GM19395 (cell line): ENCODE results near the gene RENBP.

Experiments
- ATAC-seq: cut with Tn5 transposase; IDR thresholded peaks from one replicate; pipeline ENCODE4 v1.9.1; 2021; ENCODE audit warnings: mild to moderate bottlenecking, moderate library complexity; ENCODE audit not compliant: unreplicated experiment

Gene RENBP

GRCh38 chrX:153971124-153971449 lies 26.6 kb upstream of the RENBP start:
- peak; percentile 47 for ATAC-seq

DNA sequence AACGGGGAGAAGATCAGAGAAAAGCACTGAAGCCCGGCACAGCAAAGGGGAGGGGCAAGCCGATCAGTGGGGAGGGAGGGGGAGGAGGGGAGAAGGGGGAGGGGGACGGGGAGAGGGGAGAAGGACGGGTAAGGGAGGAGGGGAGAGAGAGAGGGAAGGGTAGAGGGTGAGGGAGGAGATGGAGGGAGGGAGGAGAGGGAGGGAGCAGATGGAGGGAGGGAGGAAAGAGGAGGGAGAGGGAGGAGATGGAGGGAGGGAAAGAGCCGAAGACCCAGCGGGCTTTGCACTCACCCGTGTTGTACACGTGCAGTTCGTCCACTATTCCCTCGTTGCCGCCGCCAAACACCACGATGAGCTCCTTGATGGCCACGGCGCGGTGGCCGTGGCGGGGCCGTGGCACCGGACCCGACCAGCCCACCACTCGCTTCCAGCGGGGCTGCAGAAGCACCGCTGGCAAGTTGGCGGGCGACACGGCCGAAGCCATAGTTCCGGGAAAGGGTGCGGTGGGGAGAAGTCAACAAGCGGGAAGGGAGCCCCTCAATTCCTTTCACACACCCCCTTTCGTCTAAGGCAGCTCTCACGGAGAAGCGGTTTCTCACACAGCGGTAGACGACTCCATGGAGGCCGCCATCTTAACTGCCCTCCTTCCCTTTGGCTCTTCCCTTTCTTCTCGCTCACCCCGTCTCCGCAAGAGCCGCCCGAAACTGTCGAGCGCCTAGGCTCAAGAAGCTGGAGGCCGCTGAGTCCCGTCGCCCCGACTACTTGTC lies 26.1 kb upstream of the RENBP start:
- ATAC-seq: peak; percentile 13

DNA sequence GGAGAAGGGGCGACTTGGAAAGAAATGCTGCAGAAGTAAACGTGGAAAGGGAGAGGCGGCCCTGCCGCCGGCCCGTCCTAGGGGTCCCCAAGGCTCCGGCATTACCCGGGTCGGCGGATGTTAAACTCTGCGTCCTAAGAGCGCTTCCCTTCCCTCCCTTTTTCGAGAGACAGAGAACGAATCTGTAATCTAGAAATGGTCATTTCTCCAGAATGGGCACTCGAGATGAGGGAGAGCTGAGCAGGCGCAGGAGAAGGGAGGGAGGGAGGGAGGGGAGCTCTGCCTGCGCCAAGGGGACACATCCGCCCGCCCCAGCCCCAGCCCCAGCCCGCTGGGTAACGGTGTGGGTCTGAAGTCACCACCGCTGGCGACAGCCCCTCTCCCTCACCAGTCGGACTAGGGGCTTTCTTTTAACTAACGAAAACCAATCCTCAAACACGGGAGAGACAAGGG lies 25.5 kb upstream of the RENBP start:
- ATAC-seq: no peak

- no peak for ATAC-seq
Measured at GRCh38 chrX:153969125-153969903, 24.9 kb upstream of the RENBP start.

- no peak for ATAC-seq
Measured at GRCh38 chrX:153968754-153969124, 24.3 kb upstream of the RENBP start.

- no peak for ATAC-seq
Measured at GRCh38 chrX:153968255-153968654, 23.8 kb upstream of the RENBP start.

DNA sequence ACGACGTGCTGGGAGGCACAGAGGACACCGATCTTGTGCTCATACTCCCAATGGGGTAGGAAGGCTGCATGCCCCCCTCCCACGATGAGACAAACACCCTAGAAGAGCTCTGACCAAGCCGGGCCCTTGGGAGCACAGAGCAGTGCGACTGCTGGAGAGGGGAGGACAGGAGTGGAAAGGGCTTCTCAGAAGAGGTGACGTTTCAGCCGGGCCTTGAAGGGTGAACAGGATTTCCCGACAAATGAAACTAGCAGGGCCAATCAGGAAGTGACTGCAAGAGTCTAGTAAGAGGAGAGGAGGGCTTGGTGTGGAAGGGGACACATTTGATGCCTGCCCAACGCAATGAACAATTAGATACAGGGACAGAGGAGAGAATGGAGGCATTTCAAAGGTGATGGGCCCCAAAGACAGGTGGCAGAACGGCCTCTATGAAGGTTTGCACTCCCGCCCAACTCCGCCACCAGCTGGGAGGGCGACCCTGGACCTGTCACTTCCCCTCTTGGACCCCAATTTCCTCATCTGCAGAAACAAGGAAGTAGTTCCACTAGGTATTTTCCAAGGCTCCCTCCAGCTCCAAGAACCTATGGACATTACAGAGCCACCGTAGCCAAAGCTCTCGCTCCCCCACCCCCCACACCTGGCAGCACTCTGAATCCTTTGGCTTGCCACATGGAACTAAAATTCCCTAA lies 23.2 kb upstream of the RENBP start:
- ATAC-seq: no peak

- no peak for ATAC-seq
Measured at GRCh38 chrX:153966841-153967535, 22.5 kb upstream of the RENBP start.

GRCh38 chrX:153966283-153966688 lies 21.8 kb upstream of the RENBP start:
- no peak for ATAC-seq

- ATAC-seq: no peak
Measured at GRCh38 chrX:153965406-153965805, 21.0 kb upstream of the RENBP start.

DNA sequence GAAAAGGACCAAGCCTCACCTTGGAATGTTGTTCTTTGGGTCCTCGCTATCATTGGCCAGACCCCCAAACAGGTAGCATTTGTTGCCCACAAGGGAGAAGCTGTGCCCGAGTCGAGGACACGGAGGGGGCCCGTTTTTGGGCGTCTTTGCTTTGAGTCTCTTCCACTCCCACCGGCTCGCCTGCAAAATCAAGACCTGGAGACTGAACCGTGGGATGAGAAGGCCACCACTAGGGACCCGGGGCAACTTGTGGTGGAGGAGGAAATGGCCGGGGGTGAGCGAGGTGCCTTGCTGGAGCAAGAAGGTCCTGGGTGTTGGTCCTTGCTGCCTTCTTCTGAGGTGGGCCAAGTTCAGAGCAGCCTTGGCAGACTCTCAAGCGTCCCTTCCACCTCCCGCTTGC lies 19.7 kb upstream of the RENBP start:
- ATAC-seq: no peak

GRCh38 chrX:153963546-153963945 lies 19.1 kb upstream of the RENBP start:
- ATAC-seq: no peak

DNA sequence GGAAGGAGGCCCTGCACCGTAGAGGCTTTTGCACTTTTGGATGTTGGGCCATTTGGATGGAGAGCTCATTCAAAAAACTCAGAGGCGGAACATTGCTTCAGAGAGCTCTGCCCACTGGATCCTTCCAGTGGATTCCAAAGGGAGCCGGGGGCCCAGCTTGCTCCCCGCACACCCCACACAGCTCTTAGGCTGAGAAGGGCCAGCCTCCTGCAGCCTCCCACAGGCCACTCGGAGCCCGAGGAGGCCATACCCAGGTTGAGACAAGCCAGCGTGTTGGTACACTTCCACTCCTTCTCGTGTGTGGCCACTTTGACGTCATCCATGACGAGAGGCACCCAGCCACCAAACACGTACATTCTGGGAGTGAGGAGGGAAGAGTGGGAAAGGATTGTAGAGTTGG lies 16.8 kb upstream of the RENBP start:
- no peak for ATAC-seq

GRCh38 chrX:153960786-153961185 lies 16.3 kb upstream of the RENBP start:
- ATAC-seq: no peak

DNA sequence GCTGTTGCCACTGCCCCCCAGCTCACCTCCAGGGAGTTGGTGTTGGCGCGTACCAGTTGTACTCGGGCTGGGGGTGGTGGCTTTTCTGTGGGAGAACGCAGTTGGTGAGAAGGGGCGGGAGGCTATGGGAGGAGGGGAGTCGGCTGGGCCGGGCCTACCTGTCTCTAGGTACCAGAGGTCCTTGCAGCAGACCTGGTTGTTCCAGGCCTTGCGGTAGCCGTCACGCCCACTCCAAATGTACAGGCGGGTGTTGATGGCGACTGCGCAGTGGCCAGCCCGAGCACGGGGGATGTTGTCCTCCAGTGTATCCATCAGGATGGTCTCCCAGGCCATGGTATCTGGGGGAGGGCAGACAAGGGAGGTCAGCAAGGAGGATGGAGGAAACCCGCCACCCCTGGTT lies 15.6 kb upstream of the RENBP start:
- no peak for ATAC-seq

GRCh38 chrX:153959649-153960048 lies 15.2 kb upstream of the RENBP start:
- ATAC-seq: no peak

DNA sequence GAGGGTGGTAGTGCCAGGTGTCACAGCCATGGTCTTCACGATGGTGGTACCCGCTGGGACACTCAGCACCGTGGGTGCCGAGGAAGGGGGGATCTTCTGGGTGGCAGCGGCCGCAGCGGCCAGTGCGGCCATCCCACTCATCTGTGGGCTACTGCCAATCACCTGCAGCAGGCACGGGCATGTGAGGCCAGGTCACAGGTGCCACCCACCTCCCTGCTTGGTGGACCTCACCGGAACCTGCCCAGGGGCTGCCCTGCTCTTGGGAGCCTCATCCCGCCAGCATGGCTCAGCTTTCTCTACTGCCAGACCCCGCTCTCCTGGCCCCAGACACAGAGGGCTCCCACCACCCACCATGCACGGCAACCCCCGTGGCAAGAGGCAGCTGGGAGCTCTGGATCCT lies 14.2 kb upstream of the RENBP start:
- no peak for ATAC-seq

DNA sequence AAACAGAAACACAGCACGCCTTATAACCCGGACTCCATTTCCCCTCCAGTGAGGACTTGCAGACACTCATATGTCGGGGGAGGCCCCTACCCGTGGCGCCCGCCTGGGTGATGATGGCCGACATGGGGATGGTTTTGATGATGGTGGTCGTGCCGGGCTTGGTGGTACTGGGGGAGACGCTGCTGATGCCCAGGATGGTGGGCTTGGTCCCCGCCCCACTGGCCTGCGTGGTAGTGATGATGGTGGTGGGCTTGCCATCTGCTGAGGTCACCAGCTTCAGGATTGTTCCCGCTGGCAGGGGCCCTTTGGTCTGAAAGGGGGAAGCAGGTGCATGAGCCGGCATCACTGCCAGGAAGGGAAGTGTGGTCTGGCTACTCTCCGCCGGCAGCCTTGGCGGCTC lies 12.8 kb upstream of the RENBP start:
- no peak for ATAC-seq

DNA sequence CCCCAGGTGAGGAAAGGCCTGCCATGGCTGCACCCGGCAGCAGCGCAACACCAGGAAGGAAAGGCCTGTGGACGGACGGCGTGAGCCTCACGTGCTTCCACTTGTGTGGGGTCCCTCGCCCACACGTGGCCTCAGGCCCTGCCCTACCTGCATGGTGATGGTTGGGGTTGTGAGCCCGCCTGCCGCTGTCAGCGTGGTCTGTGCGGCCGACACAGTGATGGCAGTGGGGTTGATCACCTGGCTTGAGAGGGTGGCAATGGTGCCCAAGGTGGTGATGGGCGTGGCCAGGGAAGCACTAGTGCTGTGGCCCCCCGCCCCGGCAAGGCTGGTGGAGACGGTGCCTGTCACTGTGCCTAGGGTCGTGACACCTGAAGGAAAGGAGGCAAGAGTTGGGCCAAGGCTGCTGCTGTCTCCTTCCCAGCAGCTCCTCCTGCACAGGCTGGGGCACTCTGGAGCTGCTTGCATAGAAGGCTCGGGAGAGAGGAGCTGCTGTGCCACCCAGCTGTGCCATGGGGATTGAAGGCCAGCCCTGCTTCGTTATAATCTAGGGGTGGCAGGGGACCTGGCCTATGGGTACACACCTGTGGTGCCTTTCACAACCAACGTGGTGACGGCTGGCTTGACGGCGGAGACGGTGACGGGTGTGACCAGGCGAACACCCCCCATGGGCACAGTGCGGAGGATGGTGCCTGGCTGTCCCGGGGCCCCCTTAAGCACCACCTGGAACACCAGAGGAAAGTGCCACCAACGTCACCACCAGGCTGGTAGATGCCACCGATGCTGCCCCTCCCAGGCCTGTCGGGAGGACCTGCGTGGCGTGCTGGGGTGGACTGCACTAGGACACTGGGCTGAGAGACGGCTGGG lies 11.8 kb upstream of the RENBP start:
- ATAC-seq: no peak

GRCh38 chrX:153955228-153955732 lies 10.8 kb upstream of the RENBP start:
- no peak for ATAC-seq
